ENCODE data around the gene MICB. TPM values are rescaled to one million over a fixed set of nuclear protein-coding genes. Genes with fewer than 3 reads are reported as not detected.

The MICB gene
- total and polyA plus RNA-seq, 7 experiments from 2014 or later: 3.4 to 49.5 (median 12.6) TPM

DNA sequence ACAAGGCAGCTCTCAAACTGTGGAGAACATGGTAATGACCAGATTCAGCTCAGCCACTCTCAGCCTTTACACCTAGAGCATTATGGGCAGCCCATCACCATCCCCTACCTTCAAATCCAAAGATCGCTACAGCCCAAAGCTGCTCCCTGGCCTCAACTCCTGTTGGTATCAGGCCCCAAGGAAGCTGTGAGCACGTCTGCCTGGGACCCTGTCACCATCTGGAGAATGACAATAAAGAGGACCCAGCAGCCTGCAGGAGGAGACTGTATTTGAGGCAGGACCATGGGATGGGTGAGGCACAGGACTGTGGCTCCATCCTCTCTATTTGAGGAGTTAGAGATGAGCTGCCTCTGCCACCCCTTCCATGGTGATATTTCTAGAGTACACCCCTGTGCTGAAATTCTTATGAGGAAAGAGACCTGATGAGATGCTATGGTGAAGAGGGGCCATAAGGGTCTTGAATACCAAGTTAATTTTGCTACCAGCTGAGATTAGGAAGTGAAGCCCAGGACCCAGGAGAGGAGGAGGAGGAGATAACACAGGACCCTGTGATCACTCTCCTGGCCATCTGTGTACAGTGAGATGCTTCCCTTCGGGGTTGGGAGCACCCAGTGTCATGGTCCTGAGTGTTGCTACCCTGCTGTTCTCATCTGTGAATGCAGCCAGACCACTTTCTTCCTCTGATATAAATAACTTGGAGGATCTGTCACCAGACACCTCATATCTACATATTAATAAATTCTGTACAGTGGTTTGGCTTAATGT, 19.6 kb upstream of the MICB start:
- Histone ChIP-seq H3K36me3 (ENCODE audit: control insufficient read depth in 2 of 3, insufficient read depth in 3 of 3, low read length in 3 of 3) (peaks cover 0 to 7% (median 0%) of the 10 kb centered on the region in 3 experiments), H3K27ac (ENCODE audit: low read depth, low read length) (no peak overlapping the region), H3K9me3 (ENCODE audit: control insufficient read depth in 2 of 3, low read length in 3 of 3) (no peaks in the 10 kb centered on the region), H3K27me3 (ENCODE audit: control insufficient read depth in 2 of 2, insufficient read depth in 2 of 2, low read length in 2 of 2) (no peaks in the 10 kb centered on the region), H3K4me3 (ENCODE audit: low read length) (no peak overlapping the region), H3K4me1 (ENCODE audit: control insufficient read depth in 2 of 2, insufficient read depth in 2 of 2, low read length in 2 of 2) (no peaks in the 10 kb centered on the region)
- peak overlapping the region in 1 of 9 donors; percentile 46 for H3K27ac Mint-ChIP-seq
- H3K36me3 Mint-ChIP-seq: peaks cover 0 to 15% (median 0%) of the 10 kb centered on the region in 5 donors
- DNase-seq (no peak), ATAC-seq (no peak)
- no peaks in the 10 kb centered on the region for H3K9me3 Mint-ChIP-seq
- H3K4me3 Mint-ChIP-seq: no peak overlapping the region
- ChIA-PET POLR2A (interaction anchor here (0.7 to 1.2 kb wide), 3 partner anchors 16 to 63 kb away, joined by 3 to 4 read pairs (median 4); partner anchors contain the start of gene DDX39B), CTCF (interaction anchor here (1.0 kb wide), 1 partner anchor 8 kb away, joined by 3 read pairs; no protein-coding TSS in a partner anchor)
- H3K4me1 Mint-ChIP-seq: peaks cover 12 to 36% (median 29%) of the 10 kb centered on the region in 7 donors
- H3K27me3 Mint-ChIP-seq: no peaks in the 10 kb centered on the region
- intact Hi-C loops (cut with micrococcal nuclease): no loop called here

DNA sequence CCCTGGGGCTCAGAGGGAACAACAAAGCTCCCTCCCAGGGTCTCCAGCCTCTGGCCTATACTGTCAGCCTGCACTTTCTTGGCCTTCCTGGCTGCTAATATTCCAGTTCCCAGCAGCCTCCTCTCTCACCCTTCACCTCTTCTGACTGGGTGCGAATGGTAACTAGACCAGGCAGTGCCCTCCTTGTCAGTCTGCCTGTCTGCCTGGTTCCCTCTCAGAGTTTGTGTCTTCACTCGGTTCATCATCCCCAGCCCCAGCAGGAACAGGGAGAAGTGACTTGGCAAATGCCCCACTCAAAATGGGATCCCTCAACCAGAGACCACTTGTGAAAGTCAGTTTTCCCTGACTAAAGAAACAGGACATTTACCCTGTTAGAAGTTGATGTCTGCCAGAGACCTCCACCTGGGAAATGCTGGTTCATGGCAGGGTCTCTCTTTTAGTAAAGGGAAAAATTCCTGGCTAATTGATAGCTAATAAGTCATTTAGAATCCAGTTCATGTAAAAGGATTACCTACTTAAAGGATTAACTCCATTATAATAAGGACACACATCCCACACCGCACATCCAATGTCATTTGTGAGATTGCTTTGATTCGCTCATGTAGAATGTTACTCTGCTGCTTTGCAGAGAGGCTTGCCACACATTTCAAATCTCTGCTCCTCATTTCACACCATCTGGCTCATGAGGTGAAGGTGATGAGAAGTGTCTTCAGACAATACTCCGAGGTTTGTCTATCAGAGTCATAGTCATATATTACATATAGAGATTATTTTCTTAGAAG, 18.6 kb upstream of the MICB start:
- H3K9me3 ChIP-seq (ENCODE audit: control insufficient read depth in 2 of 3, low read length in 3 of 3): no peaks in the 10 kb centered on the region
- no peak for DNase-seq
- H3K36me3 ChIP-seq (ENCODE audit: control insufficient read depth in 2 of 3, insufficient read depth in 3 of 3, low read length in 3 of 3): no peaks in the 10 kb centered on the region
- no peak overlapping the region for H3K4me3 ChIP-seq (ENCODE audit: low read length)
- Mint-ChIP-seq H3K4me1 (peaks cover 3 to 26% (median 19%) of the 10 kb centered on the region in 7 donors), H3K4me3 (no peak overlapping the region), H3K27ac (peak overlapping the region in 2 of 9 donors; percentile 31 to 65), H3K9me3 (no peaks in the 10 kb centered on the region), H3K36me3 (peaks cover 0 to 8% (median 0%) of the 10 kb centered on the region in 5 donors), H3K27me3 (no peaks in the 10 kb centered on the region)
- H3K4me1 ChIP-seq (ENCODE audit: control insufficient read depth in 2 of 2, insufficient read depth in 2 of 2, low read length in 2 of 2): no peaks in the 10 kb centered on the region
- no peaks in the 10 kb centered on the region for H3K27me3 ChIP-seq (ENCODE audit: control insufficient read depth in 2 of 2, insufficient read depth in 2 of 2, low read length in 2 of 2)
- no peak overlapping the region for H3K27ac ChIP-seq (ENCODE audit: low read depth, low read length)
- intact Hi-C loops (cut with micrococcal nuclease): no loop called here
- CTCF ChIA-PET: interaction anchor here (1.0 kb wide), 1 partner anchor 9 kb away, joined by 3 read pairs; no protein-coding TSS in a partner anchor
- ATAC-seq: no peak
- POLR2A ChIA-PET: interaction anchor here (0.7 kb wide), 2 partner anchors 62 to 328 kb away, joined by 3 read pairs; partner anchors contain the start of gene DDX39B

DNA sequence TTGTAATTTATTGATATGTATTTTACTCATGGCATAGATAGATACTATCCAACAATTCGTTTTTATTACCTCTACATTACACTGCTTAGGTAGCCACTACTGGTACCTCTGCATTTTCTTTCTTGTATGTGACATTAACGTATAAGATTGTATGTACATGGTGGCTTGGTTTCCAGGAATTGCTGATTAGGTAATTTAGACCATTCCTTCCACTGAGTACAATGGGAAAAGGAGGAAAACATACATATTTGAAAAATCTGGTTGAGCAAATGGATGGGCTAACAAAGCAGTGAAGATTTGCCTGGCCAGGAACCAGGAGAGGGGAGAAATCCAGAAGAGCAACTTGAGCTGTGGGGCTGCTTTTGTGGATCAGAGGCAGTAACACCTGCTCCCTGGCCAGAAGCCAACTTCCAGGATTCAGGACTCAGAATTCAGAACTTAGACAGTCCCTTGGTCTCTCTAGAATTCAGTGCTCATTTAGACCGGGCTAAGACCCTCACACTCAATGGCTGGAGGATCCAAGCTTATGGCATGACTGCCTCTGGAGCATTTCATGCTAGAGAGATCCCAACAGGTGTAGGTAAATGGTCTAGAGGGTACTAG, 17.9 kb upstream of the MICB start:
- CTCF ChIA-PET: no interaction called here
- H3K9me3 ChIP-seq (ENCODE audit: control insufficient read depth in 2 of 3, low read length in 3 of 3): no peaks in the 10 kb centered on the region
- H3K27me3 ChIP-seq (ENCODE audit: control insufficient read depth in 2 of 2, insufficient read depth in 2 of 2, low read length in 2 of 2): no peaks in the 10 kb centered on the region
- intact Hi-C loops (cut with micrococcal nuclease): no loop called here
- Mint-ChIP-seq H3K9me3 (no peaks in the 10 kb centered on the region), H3K4me3 (no peak overlapping the region), H3K4me1 (peaks cover 2 to 20% (median 12%) of the 10 kb centered on the region in 7 donors), H3K27ac (no peak overlapping the region), H3K36me3 (peaks cover 0 to 3% (median 0%) of the 10 kb centered on the region in 5 donors), H3K27me3 (no peaks in the 10 kb centered on the region)
- H3K4me3 ChIP-seq (ENCODE audit: low read length): no peak overlapping the region
- no peak for ATAC-seq
- H3K27ac ChIP-seq (ENCODE audit: low read depth, low read length): no peak overlapping the region
- DNase-seq: no peak
- no peaks in the 10 kb centered on the region for H3K4me1 ChIP-seq (ENCODE audit: control insufficient read depth in 2 of 2, insufficient read depth in 2 of 2, low read length in 2 of 2)
- H3K36me3 ChIP-seq (ENCODE audit: control insufficient read depth in 2 of 3, insufficient read depth in 3 of 3, low read length in 3 of 3): no peaks in the 10 kb centered on the region
- POLR2A ChIA-PET: interaction anchor here (0.7 kb wide), 1 partner anchor 329 kb away, joined by 3 read pairs; no protein-coding TSS in a partner anchor

DNA sequence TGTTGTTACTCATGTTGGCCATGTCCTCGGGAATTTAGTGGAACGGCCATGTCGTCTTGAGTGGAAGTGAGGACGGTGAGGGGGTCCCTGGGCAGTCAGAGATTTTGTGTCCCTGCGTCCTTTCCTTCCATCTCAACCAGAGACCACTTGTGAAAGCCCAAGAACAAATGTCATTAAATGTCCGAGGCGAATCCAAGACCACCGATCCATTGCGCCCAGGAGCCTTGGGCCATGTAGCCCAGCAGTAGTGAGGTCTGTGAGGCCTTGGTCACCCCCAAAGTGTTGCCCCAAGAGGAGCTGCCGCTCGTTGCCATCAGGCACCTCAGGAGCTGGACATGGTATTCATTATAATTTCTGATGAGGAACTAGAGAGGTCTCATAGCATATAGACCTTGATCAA, 17.4 kb upstream of the MICB start:
- Histone ChIP-seq H3K27me3 (ENCODE audit: control insufficient read depth in 2 of 2, insufficient read depth in 2 of 2, low read length in 2 of 2) (no peaks in the 10 kb centered on the region), H3K9me3 (ENCODE audit: control insufficient read depth in 2 of 3, low read length in 3 of 3) (no peaks in the 10 kb centered on the region), H3K27ac (ENCODE audit: low read depth, low read length) (no peak overlapping the region), H3K4me3 (ENCODE audit: low read length) (no peak overlapping the region), H3K4me1 (ENCODE audit: control insufficient read depth in 2 of 2, insufficient read depth in 2 of 2, low read length in 2 of 2) (no peaks in the 10 kb centered on the region), H3K36me3 (ENCODE audit: control insufficient read depth in 2 of 3, insufficient read depth in 3 of 3, low read length in 3 of 3) (no peaks in the 10 kb centered on the region)
- H3K9me3 Mint-ChIP-seq: no peaks in the 10 kb centered on the region
- intact Hi-C loops (cut with micrococcal nuclease): no loop called here
- no peak overlapping the region for H3K27ac Mint-ChIP-seq
- ATAC-seq (no peak), DNase-seq (no peak)
- no peaks in the 10 kb centered on the region for H3K27me3 Mint-ChIP-seq
- peaks cover 2 to 15% (median 7%) of the 10 kb centered on the region in 7 donors for H3K4me1 Mint-ChIP-seq
- ChIA-PET POLR2A (interaction anchor here (0.8 kb wide), 1 partner anchor 9 kb away, joined by 3 read pairs; no protein-coding TSS in a partner anchor), CTCF (no interaction called here)
- no peak overlapping the region for H3K4me3 Mint-ChIP-seq
- H3K36me3 Mint-ChIP-seq: no peaks in the 10 kb centered on the region

DNA sequence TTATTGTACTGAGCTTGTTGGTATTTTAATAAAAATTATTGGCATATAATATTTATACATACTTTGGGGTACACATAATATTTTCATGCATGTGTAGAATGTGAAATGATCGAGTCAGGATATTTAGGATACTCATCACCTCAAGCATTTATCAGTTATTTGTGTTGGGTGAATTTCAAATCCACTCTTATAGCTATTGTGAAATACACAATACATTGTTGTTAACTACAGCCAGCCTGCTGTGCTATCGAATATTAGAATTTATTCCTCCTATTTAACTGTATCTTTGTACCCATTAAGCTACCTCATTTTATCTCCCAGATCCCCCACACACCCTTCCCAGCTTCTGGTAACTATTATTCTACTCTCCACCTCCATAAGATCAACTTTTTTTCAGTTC, 14.6 kb upstream of the MICB start:
- no peaks in the 10 kb centered on the region for H3K27me3 Mint-ChIP-seq
- no peak overlapping the region for H3K27ac Mint-ChIP-seq
- ChIA-PET CTCF (interaction anchor here (0.7 kb wide), 2 partner anchors 10 to 84 kb away, joined by 3 to 4 read pairs; no protein-coding TSS in a partner anchor), POLR2A (interaction anchor here (0.9 kb wide), 2 partner anchors 9 to 13 kb away, joined by 3 read pairs; no protein-coding TSS in a partner anchor)
- ATAC-seq: no peak
- peaks cover 0 to 11% (median 0%) of the 10 kb centered on the region in 7 donors for H3K4me1 Mint-ChIP-seq
- intact Hi-C loops (cut with micrococcal nuclease): no loop called here
- H3K4me1 ChIP-seq (ENCODE audit: control insufficient read depth in 2 of 2, insufficient read depth in 2 of 2, low read length in 2 of 2): no peaks in the 10 kb centered on the region
- no peaks in the 10 kb centered on the region for H3K36me3 ChIP-seq (ENCODE audit: control insufficient read depth in 2 of 3, insufficient read depth in 3 of 3, low read length in 3 of 3)
- no peaks in the 10 kb centered on the region for H3K27me3 ChIP-seq (ENCODE audit: control insufficient read depth in 2 of 2, insufficient read depth in 2 of 2, low read length in 2 of 2)
- H3K36me3 Mint-ChIP-seq: no peaks in the 10 kb centered on the region
- no peaks in the 10 kb centered on the region for H3K9me3 Mint-ChIP-seq
- H3K4me3 ChIP-seq (ENCODE audit: low read length): no peak overlapping the region
- no peak for DNase-seq
- H3K4me3 Mint-ChIP-seq: no peak overlapping the region
- no peaks in the 10 kb centered on the region for H3K9me3 ChIP-seq (ENCODE audit: control insufficient read depth in 2 of 3, low read length in 3 of 3)
- H3K27ac ChIP-seq (ENCODE audit: low read depth, low read length): no peak overlapping the region

DNA sequence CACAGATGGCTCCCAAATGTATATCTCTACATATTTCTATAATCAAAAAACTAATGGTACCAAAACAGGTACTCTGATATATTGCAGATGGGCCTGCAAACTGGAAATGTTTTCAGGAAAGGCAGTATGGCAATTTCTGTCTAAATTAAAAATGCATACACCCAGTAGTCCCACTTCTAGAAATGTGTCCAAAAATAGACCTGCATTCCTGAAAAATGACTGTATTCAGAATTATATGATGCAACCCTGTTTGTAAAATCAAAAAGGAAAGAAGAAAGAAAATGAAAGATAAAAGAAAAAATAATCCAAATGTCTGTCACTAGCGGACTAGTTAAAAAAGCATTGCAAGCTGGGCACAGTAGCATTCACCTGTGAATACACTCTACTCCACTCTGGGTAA, 12.9 kb upstream of the MICB start:
- Mint-ChIP-seq H3K36me3 (peaks cover 0 to under 1% (median 0%) of the 10 kb centered on the region in 5 donors), H3K27ac (no peak overlapping the region), H3K4me3 (no peak overlapping the region), H3K4me1 (peaks cover 0 to 9% (median 0%) of the 10 kb centered on the region in 7 donors), H3K9me3 (no peaks in the 10 kb centered on the region), H3K27me3 (no peaks in the 10 kb centered on the region)
- ChIA-PET POLR2A (no interaction called here), CTCF (no interaction called here)
- Histone ChIP-seq H3K36me3 (ENCODE audit: control insufficient read depth in 2 of 3, insufficient read depth in 3 of 3, low read length in 3 of 3) (no peaks in the 10 kb centered on the region), H3K4me1 (ENCODE audit: control insufficient read depth in 2 of 2, insufficient read depth in 2 of 2, low read length in 2 of 2) (no peaks in the 10 kb centered on the region), H3K9me3 (ENCODE audit: control insufficient read depth in 2 of 3, low read length in 3 of 3) (no peaks in the 10 kb centered on the region), H3K4me3 (ENCODE audit: low read length) (no peak overlapping the region), H3K27me3 (ENCODE audit: control insufficient read depth in 2 of 2, insufficient read depth in 2 of 2, low read length in 2 of 2) (no peaks in the 10 kb centered on the region), H3K27ac (ENCODE audit: low read depth, low read length) (no peak overlapping the region)
- intact Hi-C loops (cut with micrococcal nuclease): no loop called here
- no peak for DNase-seq
- ATAC-seq: no peak
